22Rv1 (cell line): ENCODE measurements around the gene ZFP62.

ENCODE experiments used
- H3K27ac ChIP-seq: fragments of 450-650 bp; 2 replicates; pipeline ENCODE4 v1.5.1; 2017
- CTCF ChIP-seq: fragments of 450-650 bp; IDR thresholded peaks from 2 replicates; pipeline ENCODE4 v1.5.1; 2017; ENCODE audit warnings: mild to moderate bottlenecking
- ZFX ChIP-seq: fragments of 450-650 bp; IDR thresholded peaks from 2 replicates; pipeline ENCODE4 v1.6.1; 2017; ENCODE audit warnings: antibody characterized with exemption, borderline replicate concordance

ZFP62 gene

DNA sequence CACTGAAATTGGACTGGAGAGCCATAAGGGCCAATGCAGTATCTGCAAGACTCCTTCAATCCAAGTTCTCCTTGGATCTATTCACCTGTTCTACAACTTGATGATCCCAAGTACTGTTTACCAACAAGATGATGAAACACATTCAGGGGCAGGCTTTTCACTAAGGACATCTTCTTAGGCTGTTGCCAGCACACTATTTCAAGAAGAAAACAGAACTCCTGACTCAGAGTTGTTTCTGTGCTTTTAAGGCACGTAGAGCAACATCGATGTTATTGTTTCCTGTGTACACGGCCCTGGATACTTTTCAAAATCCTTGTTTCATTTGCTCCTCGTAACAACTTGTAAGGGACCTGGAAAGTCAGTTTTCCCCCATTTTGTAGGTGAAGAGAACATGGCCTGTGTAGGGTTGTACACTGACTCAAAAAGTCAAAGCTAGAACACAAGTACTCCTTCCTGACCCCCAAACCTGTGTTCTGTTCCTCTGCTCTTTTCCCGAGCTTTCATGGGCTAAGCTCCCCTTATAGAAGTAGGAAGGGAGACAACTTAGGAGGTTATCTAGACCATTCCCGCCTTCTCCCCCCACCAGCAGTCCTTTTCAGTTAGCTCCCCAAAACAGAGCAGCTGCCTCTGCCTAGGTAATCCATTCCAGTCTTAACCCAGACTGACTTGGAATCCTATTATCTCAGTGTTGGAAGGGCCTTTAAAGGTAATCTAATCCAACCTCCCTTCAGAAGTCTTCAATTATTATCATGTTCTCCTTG, 53.2 kb downstream of the ZFP62 start:
- peak overlapping the region; percentile 99 for H3K27ac ChIP-seq
- TF ChIP-seq ZFX = no peak
- TF ChIP-seq CTCF = no peak

- peak overlapping the region; percentile 99; the same call in 1 of the 2 replicates for H3K27ac ChIP-seq
Measured at GRCh38 chr5:180807046-180807445, 54.0 kb downstream of the ZFP62 start.

DNA sequence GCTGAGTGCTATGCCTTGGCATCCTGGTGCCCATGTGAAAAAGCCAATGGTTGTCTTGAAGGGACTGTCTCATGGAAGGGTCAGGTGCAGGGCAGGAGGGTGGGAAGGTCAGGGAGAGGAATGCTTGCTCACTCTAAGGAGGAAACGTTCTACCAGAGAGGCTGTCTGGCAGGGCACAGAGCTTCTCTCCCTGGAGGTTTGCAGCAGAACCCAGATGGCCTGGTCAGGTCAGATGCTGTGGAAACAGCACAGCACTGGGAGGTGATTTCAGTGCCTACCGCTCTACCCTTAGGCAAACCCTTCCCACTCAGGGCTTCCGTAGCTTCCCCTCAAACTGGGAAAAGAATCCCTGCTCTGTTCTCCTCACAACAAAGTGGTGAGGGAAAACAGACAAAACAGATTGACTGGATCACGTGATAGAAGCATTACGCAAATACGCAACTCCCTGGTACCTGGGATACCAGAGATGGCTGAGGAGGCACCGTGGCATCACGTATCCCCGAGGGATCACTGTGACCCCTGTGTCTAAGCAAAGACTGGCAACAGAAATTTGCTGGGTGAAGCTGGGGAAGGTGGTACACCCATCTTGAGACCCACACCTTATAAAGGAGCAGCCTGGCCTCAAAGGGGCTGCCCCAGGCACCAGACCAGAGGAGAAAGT, 54.6 kb downstream of the ZFP62 start:
- TF ChIP-seq CTCF = no peak
- TF ChIP-seq ZFX = no peak
- no peak overlapping the region; the same call in 1 of the 2 replicates for H3K27ac ChIP-seq

More at GRCh38 chr5:180807046-180807445, 54.0 kb downstream of the ZFP62 start:
- no peak for TF ChIP-seq CTCF
- no peak for TF ChIP-seq ZFX

DNA sequence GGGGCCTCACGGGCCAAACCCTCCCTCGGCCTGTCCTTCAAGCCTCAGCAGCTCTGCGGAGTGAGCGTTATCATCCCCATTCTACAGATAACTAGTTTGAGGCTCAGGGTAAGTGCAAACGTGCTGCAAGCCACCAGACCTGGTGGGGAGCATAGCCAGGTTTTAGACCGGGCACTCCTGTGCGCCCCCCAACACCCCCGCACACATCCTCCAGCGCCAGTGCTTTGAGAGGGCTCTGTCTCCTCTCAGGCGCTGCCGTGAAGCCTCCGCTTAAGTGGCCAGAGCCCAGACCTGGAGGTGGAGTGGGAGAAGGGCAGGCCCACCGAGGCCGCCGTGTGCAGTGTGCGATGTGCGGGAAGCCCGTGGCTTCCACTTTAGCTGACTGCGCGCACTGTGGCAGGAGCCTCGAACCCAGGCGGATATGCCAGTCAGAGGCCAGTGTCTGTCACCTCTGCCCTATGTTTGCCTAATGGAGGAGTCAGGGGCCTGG, 56.9 kb downstream of the ZFP62 start:
- H3K27ac ChIP-seq = no peak overlapping the region
- no peak for TF ChIP-seq CTCF
- no peak for TF ChIP-seq ZFX

- TF ChIP-seq CTCF = no peak
- TF ChIP-seq ZFX = no peak
- peak overlapping the region; percentile 81 for H3K27ac ChIP-seq
Measured at GRCh38 chr5:180803181-180804128, 57.6 kb downstream of the ZFP62 start.

DNA sequence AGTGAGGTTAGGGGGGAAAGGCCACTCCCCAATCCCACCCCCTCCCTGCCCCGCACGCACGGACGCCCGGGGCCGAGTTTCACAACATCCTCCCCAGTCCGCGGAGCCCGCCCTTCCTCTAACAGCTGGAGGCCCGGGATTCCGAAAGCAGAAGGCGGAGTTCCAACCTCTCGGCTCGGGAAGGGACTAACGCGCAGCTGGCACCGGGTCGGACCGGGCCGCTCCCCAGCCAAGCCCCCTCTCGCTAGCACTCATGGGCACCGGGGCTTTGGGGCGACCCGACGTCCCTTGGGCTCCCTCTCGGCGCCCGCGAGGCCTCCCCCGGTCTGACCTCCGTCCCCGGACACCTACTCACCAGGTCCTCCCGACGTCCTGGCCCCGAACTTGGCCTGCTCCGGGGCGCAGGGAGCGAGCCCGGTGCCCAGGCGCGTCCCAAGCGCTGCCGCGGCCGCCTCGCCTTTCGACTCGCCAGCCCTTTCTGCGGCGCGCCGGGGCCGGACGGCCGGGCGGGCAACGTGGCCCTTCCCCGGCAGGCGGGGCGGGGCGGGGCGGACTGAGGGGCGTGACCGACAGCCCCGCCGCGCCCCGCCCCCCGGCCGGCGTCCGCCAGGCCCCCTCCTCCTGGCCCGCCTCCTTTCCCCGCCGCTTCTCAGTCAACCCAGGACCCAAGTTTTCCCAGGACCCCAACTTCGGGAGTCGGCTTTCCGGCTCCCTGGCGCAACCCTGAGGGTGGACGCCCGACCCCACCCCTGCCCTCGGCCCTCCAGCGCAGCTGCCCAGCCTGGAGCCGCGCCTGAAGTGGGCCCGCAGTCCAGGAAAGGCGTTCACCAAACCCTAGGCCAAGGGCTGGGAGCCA, 58.5 kb downstream of the ZFP62 start, which contains the start of gene MGAT1:
MGAT1 (minus strand) TSS at position 482 of the 856 bp plus-strand sequence. CDS start 9,835 bp downstream, outside the sequence.
- peak within 1 kb of the TSS; percentile 81 for H3K27ac ChIP-seq

More for the DNA sequence above, 58.5 kb downstream of the ZFP62 start, which contains the start of gene MGAT1:
- no peak for TF ChIP-seq ZFX
- no peak for TF ChIP-seq CTCF
